MCF 10A (cell line): Measurements from ENCODE around the gene PAPSS2. TPM values are rescaled to one million over a fixed set of nuclear protein-coding genes. Genes with fewer than 3 reads are reported as not detected.
"Not testable (repeated sequence)": the region's sequence is repeated elsewhere in the genome, so short reads cannot be mapped to it uniquely, and the experiment has no call there.

Experiments used
- BruUV-seq: library from RNA; stranded (reverse); fragments of 400-500 nt; replicated peaks from 2 replicates; lab custom pipeline; 2021; lab: Mats Ljungman, UMichigan
- CTCF ChIA-PET: fragments of 300-600 bp; sonication (Branson Sonifier 250); formaldehyde crosslinking; extraction: SDS; loops from one replicate; lab custom pipeline; 2021; ENCODE audit warnings: antibody characterized with exemption, inconsistent platforms; lab: Yijun Ruan, JAX
- POLR2A ChIA-PET: fragments of 300-600, 350-650 bp; sonication (Branson Sonifier 250); formaldehyde crosslinking; extraction: SDS; loops from one replicate; lab custom pipeline; 2020; ENCODE audit warnings: antibody characterized with exemption, inconsistent platforms; lab: Yijun Ruan, JAX
- DNase-seq: peaks from one replicate; pipeline ENCODE4 v3.0.0-alpha.2; 2018; ENCODE audit not compliant: unreplicated experiment
- H3K27ac Mint-ChIP-seq: one replicate; pipeline ENCODE4 v1.8.0; 2022; ENCODE audit warnings: mild to moderate bottlenecking, low read depth, mixed read lengths; ENCODE audit not compliant: unreplicated experiment
- H3K27me3 Mint-ChIP-seq: one replicate; pipeline ENCODE4 v1.8.0; 2022; ENCODE audit warnings: mixed read lengths; ENCODE audit not compliant: insufficient read depth, unreplicated experiment
- H3K36me3 Mint-ChIP-seq: one replicate; pipeline ENCODE4 v1.8.0; 2022; ENCODE audit warnings: mild to moderate bottlenecking, moderate library complexity, mixed read lengths; ENCODE audit not compliant: insufficient read depth, unreplicated experiment
- H3K4me1 Mint-ChIP-seq: one replicate; pipeline ENCODE4 v1.8.0; 2022; ENCODE audit warnings: mixed read lengths; ENCODE audit not compliant: insufficient read depth, unreplicated experiment
- H3K4me3 Mint-ChIP-seq: one replicate; pipeline ENCODE4 v1.8.0; 2022; ENCODE audit warnings: mild to moderate bottlenecking, moderate library complexity, mixed read lengths; ENCODE audit not compliant: unreplicated experiment
- H3K9me3 Mint-ChIP-seq: one replicate; pipeline ENCODE4 v1.8.0; 2022; ENCODE audit warnings: mixed read lengths; ENCODE audit not compliant: unreplicated experiment
- intact Hi-C: fragments of 100-400 bp; cut with micrococcal nuclease; formaldehyde crosslinking; loops from 2 replicates; pipeline ENCODE4 v1.14.1; 2022
- total RNA-seq: library from RNA; stranded (reverse); gene quantifications from 2 replicates; pipeline ENCODE4 v1.2.3, GENCODE V29; 2022
- TF ChIP-seq, protein P1 (sequence below): fragments of 200-600 bp; IDR thresholded peaks from one replicate; pipeline ENCODE4 v1.8.0; 2022; ENCODE audit warnings: antibody characterized with exemption, mild to moderate bottlenecking; ENCODE audit not compliant: unreplicated experiment

Gene PAPSS2
- total RNA-seq, 1 experiment from 2014 or later = 1.0 TPM

GRCh38 chr10:87739703-87740102 is 80.0 kb downstream of the PAPSS2 start:
- BruUV-seq = no TSS peak
- Mint-ChIP-seq H3K27me3 (no peaks in the 10 kb centered on the region), H3K36me3 (no peaks in the 10 kb centered on the region), H3K4me1 (peaks cover 6% of the 10 kb centered on the region), H3K9me3 (no peaks in the 10 kb centered on the region), H3K4me3 (no peak overlapping the region), H3K27ac (no peak overlapping the region)
- intact Hi-C loops = no loop called here
- POLR2A ChIA-PET = interaction anchor here (1.1 to 3.8 kb wide), 4 partner anchors 10 to 199 kb away, joined by 3 to 17 read pairs (median 7); no protein-coding TSS in a partner anchor
- TF ChIP-seq, protein P1, sequence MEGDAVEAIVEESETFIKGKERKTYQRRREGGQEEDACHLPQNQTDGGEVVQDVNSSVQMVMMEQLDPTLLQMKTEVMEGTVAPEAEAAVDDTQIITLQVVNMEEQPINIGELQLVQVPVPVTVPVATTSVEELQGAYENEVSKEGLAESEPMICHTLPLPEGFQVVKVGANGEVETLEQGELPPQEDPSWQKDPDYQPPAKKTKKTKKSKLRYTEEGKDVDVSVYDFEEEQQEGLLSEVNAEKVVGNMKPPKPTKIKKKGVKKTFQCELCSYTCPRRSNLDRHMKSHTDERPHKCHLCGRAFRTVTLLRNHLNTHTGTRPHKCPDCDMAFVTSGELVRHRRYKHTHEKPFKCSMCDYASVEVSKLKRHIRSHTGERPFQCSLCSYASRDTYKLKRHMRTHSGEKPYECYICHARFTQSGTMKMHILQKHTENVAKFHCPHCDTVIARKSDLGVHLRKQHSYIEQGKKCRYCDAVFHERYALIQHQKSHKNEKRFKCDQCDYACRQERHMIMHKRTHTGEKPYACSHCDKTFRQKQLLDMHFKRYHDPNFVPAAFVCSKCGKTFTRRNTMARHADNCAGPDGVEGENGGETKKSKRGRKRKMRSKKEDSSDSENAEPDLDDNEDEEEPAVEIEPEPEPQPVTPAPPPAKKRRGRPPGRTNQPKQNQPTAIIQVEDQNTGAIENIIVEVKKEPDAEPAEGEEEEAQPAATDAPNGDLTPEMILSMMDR = no peak
- DNase-seq = no peak
- CTCF ChIA-PET = interaction anchor here (0.6 to 1.1 kb wide), 4 partner anchors 21 to 206 kb away, joined by 3 to 5 read pairs (median 4); no protein-coding TSS in a partner anchor

DNA sequence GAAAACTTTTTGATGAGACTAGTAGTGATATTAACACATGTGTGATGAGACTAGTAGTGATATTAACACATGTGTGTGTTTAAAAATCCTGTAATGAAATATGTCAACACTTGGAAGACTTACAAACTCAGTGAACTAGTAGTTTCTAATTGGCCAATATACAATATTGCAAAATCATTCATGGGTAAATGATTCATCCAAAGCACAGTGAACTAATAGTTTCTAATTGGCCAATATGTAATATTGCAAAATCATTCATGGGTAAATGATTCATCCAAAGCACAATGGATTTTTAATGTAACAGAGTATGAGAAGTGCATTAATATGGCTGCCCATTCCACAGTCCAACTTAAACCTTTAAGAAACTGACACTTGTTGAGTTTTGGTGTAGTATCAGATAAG is 80.6 kb downstream of the PAPSS2 start:
- H3K4me1 Mint-ChIP-seq = peaks cover 6% of the 10 kb centered on the region
- H3K36me3 Mint-ChIP-seq = no peaks in the 10 kb centered on the region
- TF ChIP-seq, protein P1 = no peak
- H3K9me3 Mint-ChIP-seq = no peaks in the 10 kb centered on the region
- peak; percentile 85 for DNase-seq
- intact Hi-C loops = no loop called here
- no peak overlapping the region for H3K4me3 Mint-ChIP-seq
- ChIA-PET POLR2A (interaction anchor here (0.6 to 3.8 kb wide), 8 partner anchors 10 to 636 kb away, joined by 3 to 17 read pairs (median 3); no protein-coding TSS in a partner anchor), CTCF (interaction anchor here (0.6 to 1.1 kb wide), 7 partner anchors 9 to 87 kb away, joined by 3 to 5 read pairs (median 3); no protein-coding TSS in a partner anchor)
- no peak overlapping the region for H3K27ac Mint-ChIP-seq
- H3K27me3 Mint-ChIP-seq = no peaks in the 10 kb centered on the region
- BruUV-seq = no TSS peak

DNA sequence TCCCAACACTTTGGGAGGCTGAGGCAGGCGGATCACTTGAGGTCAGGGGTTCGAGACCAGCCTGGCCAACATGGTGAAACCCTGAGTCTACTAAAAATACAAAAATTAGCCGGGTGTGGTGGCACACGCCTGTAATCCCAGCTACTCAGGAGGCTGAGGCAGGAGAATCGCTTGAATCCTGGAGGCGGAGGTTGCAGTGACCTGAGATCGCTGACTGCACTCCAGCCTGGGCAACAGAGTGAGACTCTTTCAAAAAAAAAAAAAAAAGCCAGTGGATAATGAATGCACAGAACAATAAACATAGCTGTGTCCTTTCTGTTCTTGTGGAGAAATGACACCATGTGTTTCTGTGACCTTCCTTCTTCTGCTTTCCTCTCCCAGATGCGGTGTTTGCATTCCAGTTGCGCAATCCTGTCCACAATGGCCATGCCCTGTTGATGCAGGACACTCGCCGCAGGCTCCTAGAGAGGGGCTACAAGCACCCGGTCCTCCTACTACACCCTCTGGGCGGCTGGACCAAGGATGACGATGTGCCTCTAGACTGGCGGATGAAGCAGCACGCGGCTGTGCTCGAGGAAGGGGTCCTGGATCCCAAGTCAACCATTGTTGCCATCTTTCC is 83.4 kb downstream of the PAPSS2 start:
- intact Hi-C loops, BruUV-seq, H3K9me3 Mint-ChIP-seq, H3K4me1 Mint-ChIP-seq, DNase-seq, H3K27me3 Mint-ChIP-seq, H3K4me3 Mint-ChIP-seq, H3K27ac Mint-ChIP-seq, H3K36me3 Mint-ChIP-seq: not testable (repeated sequence)
- ChIA-PET POLR2A (interaction anchor here (0.6 to 1.6 kb wide), 4 partner anchors 8 to 1822 kb away, joined by 3 to 6 read pairs (median 5); no protein-coding TSS in a partner anchor), CTCF (interaction anchor here (0.6 to 1.7 kb wide), 4 partner anchors 8 to 210 kb away, joined by 3 to 4 read pairs (median 3); no protein-coding TSS in a partner anchor)

GRCh38 chr10:87744606-87745005 is 84.9 kb downstream of the PAPSS2 start:
- no peaks in the 10 kb centered on the region for H3K27me3 Mint-ChIP-seq
- BruUV-seq = no TSS peak
- H3K27ac Mint-ChIP-seq = no peak overlapping the region
- POLR2A ChIA-PET = interaction anchor here (0.7 to 1.6 kb wide), 3 partner anchors 11 to 17 kb away, joined by 3 to 6 read pairs (median 3); no protein-coding TSS in a partner anchor
- intact Hi-C loops = no loop called here
- peaks cover 5% of the 10 kb centered on the region for H3K4me1 Mint-ChIP-seq
- no peaks in the 10 kb centered on the region for H3K9me3 Mint-ChIP-seq
- H3K4me3 Mint-ChIP-seq = no peak overlapping the region
- TF ChIP-seq, protein P1 = no peak
- CTCF ChIA-PET = interaction anchor here (0.5 kb wide), 1 partner anchor 89 kb away, joined by 3 read pairs; no protein-coding TSS in a partner anchor
- no peaks in the 10 kb centered on the region for H3K36me3 Mint-ChIP-seq
- DNase-seq = no peak
